ENCODE results near the gene GDF15.

GRCh38 chr19:18350490-18350889 is 35.5 kb upstream of the GDF15 start:
- TF ChIP-seq, protein P1, sequence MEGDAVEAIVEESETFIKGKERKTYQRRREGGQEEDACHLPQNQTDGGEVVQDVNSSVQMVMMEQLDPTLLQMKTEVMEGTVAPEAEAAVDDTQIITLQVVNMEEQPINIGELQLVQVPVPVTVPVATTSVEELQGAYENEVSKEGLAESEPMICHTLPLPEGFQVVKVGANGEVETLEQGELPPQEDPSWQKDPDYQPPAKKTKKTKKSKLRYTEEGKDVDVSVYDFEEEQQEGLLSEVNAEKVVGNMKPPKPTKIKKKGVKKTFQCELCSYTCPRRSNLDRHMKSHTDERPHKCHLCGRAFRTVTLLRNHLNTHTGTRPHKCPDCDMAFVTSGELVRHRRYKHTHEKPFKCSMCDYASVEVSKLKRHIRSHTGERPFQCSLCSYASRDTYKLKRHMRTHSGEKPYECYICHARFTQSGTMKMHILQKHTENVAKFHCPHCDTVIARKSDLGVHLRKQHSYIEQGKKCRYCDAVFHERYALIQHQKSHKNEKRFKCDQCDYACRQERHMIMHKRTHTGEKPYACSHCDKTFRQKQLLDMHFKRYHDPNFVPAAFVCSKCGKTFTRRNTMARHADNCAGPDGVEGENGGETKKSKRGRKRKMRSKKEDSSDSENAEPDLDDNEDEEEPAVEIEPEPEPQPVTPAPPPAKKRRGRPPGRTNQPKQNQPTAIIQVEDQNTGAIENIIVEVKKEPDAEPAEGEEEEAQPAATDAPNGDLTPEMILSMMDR (conservative IDR thresholded peaks at IDR 0.05) = no peak
- no peak for TF ChIP-seq ZFX (IDR thresholded peaks at IDR 0.05)
